ENCODE measurements around the gene HELB. TPM values are rescaled to one million over a fixed set of nuclear protein-coding genes. Genes with fewer than 3 reads are reported as not detected.

The HELB gene
- total RNA-seq, 1 donor = 7.3 TPM

GRCh38 chr12:66354291-66354690 lies 52.0 kb downstream of the HELB start:
- DNase-seq (ENCODE audit: low read depth in 2 of 3, low spot score in 2 of 3) = no peak

GRCh38 chr12:66359300-66359699 lies 57.0 kb downstream of the HELB start:
- DNase-seq (ENCODE audit: low read depth in 2 of 3, low spot score in 2 of 3) = no peak

- no peak for DNase-seq (ENCODE audit: low read depth in 2 of 3, low spot score in 2 of 3)
Observed at GRCh38 chr12:66361703-66362102, 59.4 kb downstream of the HELB start.

- DNase-seq (ENCODE audit: low read depth in 2 of 3, low spot score in 2 of 3) = no peak
Observed at GRCh38 chr12:66365718-66366490, 63.6 kb downstream of the HELB start.

- DNase-seq (ENCODE audit: low read depth in 2 of 3, low spot score in 2 of 3) = no peak
Observed at GRCh38 chr12:66367015-66367667, 64.8 kb downstream of the HELB start.

- DNase-seq (ENCODE audit: low read depth in 2 of 3, low spot score in 2 of 3) = no peak
Observed at GRCh38 chr12:66371982-66372381, 69.7 kb downstream of the HELB start.

- no peak for DNase-seq (ENCODE audit: low read depth in 2 of 3, low spot score in 2 of 3)
Observed at GRCh38 chr12:66375560-66375959, 73.3 kb downstream of the HELB start.

GRCh38 chr12:66379616-66380015 lies 77.3 kb downstream of the HELB start:
- no peak for DNase-seq (ENCODE audit: low read depth in 2 of 3, low spot score in 2 of 3)

GRCh38 chr12:66380769-66381535 lies 78.7 kb downstream of the HELB start:
- DNase-seq (ENCODE audit: low read depth in 2 of 3, low spot score in 2 of 3) = no peak

GRCh38 chr12:66387117-66387516 lies 84.8 kb downstream of the HELB start:
- no peak for DNase-seq (ENCODE audit: low read depth in 2 of 3, low spot score in 2 of 3)

Other genes starting within 250 kb of the HELB start
- gene LLPH, start 171.7 kb upstream of the HELB start, total RNA-seq = 1.6 TPM
- 70.6 TPM for gene TMBIM4, start 132.5 kb upstream of the HELB start, total RNA-seq
- 28.3 TPM for gene IRAK3, start 113.3 kb upstream of the HELB start, total RNA-seq

Measured in hematopoietic multipotent progenitor cell (in vitro differentiated cells).